Keratinocyte (primary cell): ENCODE results near the gene KEAP1. TPM values are rescaled to one million over a fixed set of nuclear protein-coding genes. Genes with fewer than 3 reads are reported as not detected.

Experiments used
- DNase-seq: peaks from one replicate; pipeline ENCODE4 v3.0.0-alpha.2; 2011; ENCODE audit warnings: low read depth, missing footprints, low spot score
- FAIRE-seq: peaks from 2 replicates; lab custom pipeline; 2011; peaks lifted over from hg19 to GRCh38; lab: Jason Lieb, UNC
- H2AFZ ChIP-seq: 2 replicates; pipeline ENCODE4 v1.6.0; 2012; ENCODE audit warnings: low read length, control low read depth, inconsistent platforms; ENCODE audit not compliant: control insufficient read depth
- H3K27ac ChIP-seq: 2 replicates; pipeline ENCODE4 v1.5.1; 2011; ENCODE audit warnings: low read length; ENCODE audit not compliant: control insufficient read depth, insufficient read depth
- H3K27me3 ChIP-seq: 3 replicates; pipeline ENCODE4 v1.6.0; 2011; ENCODE audit warnings: low read length; ENCODE audit not compliant: control insufficient read depth, insufficient read depth; ENCODE audit errors: extremely low read depth
- H3K36me3 ChIP-seq, 2 experiments: 2 replicates in 1 of 2; 3 replicates in 1 of 2; pipeline ENCODE4 v1.5.1; 2011; ENCODE audit warnings: low read length in 2 of 2, mild to moderate bottlenecking in 1 of 2; ENCODE audit not compliant: control insufficient read depth in 2 of 2, insufficient read depth in 2 of 2; ENCODE audit errors: extremely low read depth in 1 of 2
- H3K4me1 ChIP-seq: 3 replicates; pipeline ENCODE4 v1.5.1; 2011; ENCODE audit warnings: low read length; ENCODE audit not compliant: control insufficient read depth, insufficient read depth; ENCODE audit errors: extremely low read depth
- H3K4me2 ChIP-seq: 3 replicates; pipeline ENCODE4 v1.6.0; 2011; ENCODE audit warnings: low read depth, low read length; ENCODE audit not compliant: control insufficient read depth, insufficient read depth; ENCODE audit errors: extremely low read depth
- H3K4me3 ChIP-seq, 3 experiments: fragments of 200-600 bp in 1 of 3; sonication (generic) in 1 of 3; 2 replicates in 2 of 3; 3 replicates in 1 of 3; pipeline ENCODE4 v1.5.1; 2011 to 2016; ENCODE audit warnings: low read length in 3 of 3, mild to moderate bottlenecking in 3 of 3, control low read depth in 2 of 3, inconsistent platforms in 1 of 3, low read depth in 1 of 3, mixed read lengths in 1 of 3, mixed run types in 1 of 3, moderate library complexity in 1 of 3; ENCODE audit not compliant: control insufficient read depth in 2 of 3, insufficient read depth in 2 of 3; ENCODE audit errors: extremely low read depth in 1 of 3
- H3K79me2 ChIP-seq: 2 replicates; pipeline ENCODE4 v1.6.0; 2012; ENCODE audit warnings: low read length; ENCODE audit not compliant: control insufficient read depth, insufficient read depth
- H3K9ac ChIP-seq: 3 replicates; pipeline ENCODE4 v1.6.0; 2011; ENCODE audit warnings: low read length; ENCODE audit not compliant: control insufficient read depth, insufficient read depth; ENCODE audit errors: extremely low read depth
- H3K9me1 ChIP-seq: 3 replicates; pipeline ENCODE4 v1.6.0; 2011; ENCODE audit warnings: low read length; ENCODE audit not compliant: control insufficient read depth, insufficient read depth; ENCODE audit errors: extremely low read depth
- H3K9me3 ChIP-seq: 2 replicates; pipeline ENCODE4 v1.5.1; 2012; ENCODE audit warnings: low read depth, low read length; ENCODE audit not compliant: control insufficient read depth
- H4K20me1 ChIP-seq: 3 replicates; pipeline ENCODE4 v1.6.0; 2011; ENCODE audit warnings: low read length; ENCODE audit not compliant: control insufficient read depth, insufficient read depth; ENCODE audit errors: extremely low read depth
- EZH2 ChIP-seq: IDR thresholded peaks from one replicate; pipeline ENCODE4 v1.6.1; 2012; ENCODE audit warnings: inconsistent platforms, mild to moderate bottlenecking, low read length, moderate library complexity
- dilution Hi-C: fragments of 300-500 bp; cut with MboI; formaldehyde crosslinking; loops from one replicate; pipeline ENCODE4 v1.7.0; 2020; ENCODE audit warnings: low sequenced_read_pairs; ENCODE audit not compliant: extremely low pct_ligation_motif_present
- polyA plus RNA-seq, 5 experiments: library from polyadenylated mRNA; depleted of rRNA in 3 of 5; stranded (reverse) in 3 of 5; stranded (forward) in 1 of 5; unstranded in 1 of 5; fragments of >200 nt; gene quantifications; 1 replicate in 1 of 5; 2 replicates in 3 of 5; 3 replicates in 1 of 5; pipeline versions ENCODE4 v1.2.1 to v1.2.3, GENCODE V29; 2011 to 2012; ENCODE audit warnings: missing spikeins in 2 of 5, low read depth in 1 of 5, low replicate concordance in 1 of 5
- TF ChIP-seq, protein P1 (sequence below), 3 experiments: IDR thresholded peaks in 1 of 3; conservative IDR thresholded peaks in 1 of 3; optimal IDR thresholded peaks in 1 of 3; 2 replicates in 2 of 3; 3 replicates in 1 of 3; pipeline versions ENCODE3 to v1.5.1; 2011; ENCODE audit warnings: low read length in 3 of 3, mild to moderate bottlenecking in 3 of 3, moderate library complexity in 2 of 3, control low read depth in 1 of 3, inconsistent platforms in 1 of 3; ENCODE audit not compliant: insufficient read depth in 2 of 3; ENCODE audit errors: extremely low read depth in 1 of 3

The KEAP1 gene
- polyA plus RNA-seq, 1 donor (not counting 4 experiments of a cell fraction or from before 2014, with no cell fraction given): 29.6 TPM

DNA sequence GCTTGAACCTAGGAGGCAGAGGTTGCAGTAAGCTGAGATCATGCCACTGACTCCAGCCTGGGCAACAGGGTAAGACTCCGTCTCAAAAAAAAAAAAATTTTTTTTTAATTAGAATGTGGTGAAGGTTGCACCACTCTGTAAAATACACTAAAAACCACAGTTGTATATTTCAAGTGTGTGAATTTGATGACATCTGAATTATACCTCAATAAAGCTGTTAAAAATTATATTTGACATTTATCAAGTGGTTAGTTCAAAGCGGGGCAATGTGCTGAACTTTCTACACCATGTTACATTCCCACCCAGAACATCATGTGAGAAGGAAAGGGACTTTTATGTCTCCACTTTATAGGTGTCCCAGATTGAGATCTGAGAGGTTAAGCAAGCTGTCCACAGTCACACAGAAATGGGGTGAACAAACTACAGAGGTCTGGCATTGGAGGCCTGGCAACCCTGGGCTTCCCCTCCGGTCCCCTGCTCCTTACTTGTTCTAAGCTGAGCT lies 20.0 kb upstream of the KEAP1 start:
- no peak overlapping the region for H3K27ac ChIP-seq
- no peaks in the 10 kb centered on the region for H3K9me1 ChIP-seq
- FAIRE-seq: no peak

GRCh38 chr19:10521461-10522171 lies 18.5 kb upstream of the KEAP1 start:
- Histone ChIP-seq H3K9me3 (no peaks in the 10 kb centered on the region), H3K4me3 (no peak overlapping the region), H3K27ac (no peak overlapping the region), H3K4me2 (peak overlapping the region; percentile 9), H3K27me3 (no peaks in the 10 kb centered on the region), H3K4me1 (peaks cover 30% of the 10 kb centered on the region), H2AFZ (peak overlapping the region; percentile 27), H3K9ac (no peak overlapping the region), H3K9me1 (no peaks in the 10 kb centered on the region), H3K36me3 (no peaks in the 10 kb centered on the region), H3K79me2 (peaks cover 3% of the 10 kb centered on the region), H4K20me1 (no peaks in the 10 kb centered on the region)
- no peak for TF ChIP-seq EZH2
- TF ChIP-seq, protein P1, sequence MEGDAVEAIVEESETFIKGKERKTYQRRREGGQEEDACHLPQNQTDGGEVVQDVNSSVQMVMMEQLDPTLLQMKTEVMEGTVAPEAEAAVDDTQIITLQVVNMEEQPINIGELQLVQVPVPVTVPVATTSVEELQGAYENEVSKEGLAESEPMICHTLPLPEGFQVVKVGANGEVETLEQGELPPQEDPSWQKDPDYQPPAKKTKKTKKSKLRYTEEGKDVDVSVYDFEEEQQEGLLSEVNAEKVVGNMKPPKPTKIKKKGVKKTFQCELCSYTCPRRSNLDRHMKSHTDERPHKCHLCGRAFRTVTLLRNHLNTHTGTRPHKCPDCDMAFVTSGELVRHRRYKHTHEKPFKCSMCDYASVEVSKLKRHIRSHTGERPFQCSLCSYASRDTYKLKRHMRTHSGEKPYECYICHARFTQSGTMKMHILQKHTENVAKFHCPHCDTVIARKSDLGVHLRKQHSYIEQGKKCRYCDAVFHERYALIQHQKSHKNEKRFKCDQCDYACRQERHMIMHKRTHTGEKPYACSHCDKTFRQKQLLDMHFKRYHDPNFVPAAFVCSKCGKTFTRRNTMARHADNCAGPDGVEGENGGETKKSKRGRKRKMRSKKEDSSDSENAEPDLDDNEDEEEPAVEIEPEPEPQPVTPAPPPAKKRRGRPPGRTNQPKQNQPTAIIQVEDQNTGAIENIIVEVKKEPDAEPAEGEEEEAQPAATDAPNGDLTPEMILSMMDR (optimal IDR thresholded peaks at IDR 0.05 in 1 of 3, IDR thresholded peaks at IDR 0.05 in 1 of 3, conservative IDR thresholded peaks at IDR 0.05 in 1 of 3; ENCODE audit: extremely low read depth in 1 of 3, insufficient read depth in 2 of 3, low read length in 3 of 3): no peak
- no peak for DNase-seq
- FAIRE-seq: no peak
- dilution Hi-C loops: no loop called here

More for the DNA sequence above, 20.0 kb upstream of the KEAP1 start:
- no peaks in the 10 kb centered on the region for H4K20me1 ChIP-seq
- dilution Hi-C loops: no loop called here
- H3K9me3 ChIP-seq: no peaks in the 10 kb centered on the region
- no peak overlapping the region for H2AFZ ChIP-seq
- no peaks in the 10 kb centered on the region for H3K79me2 ChIP-seq
- TF ChIP-seq, protein P1 (optimal IDR thresholded peaks at IDR 0.05 in 1 of 3, IDR thresholded peaks at IDR 0.05 in 1 of 3, conservative IDR thresholded peaks at IDR 0.05 in 1 of 3; ENCODE audit: extremely low read depth in 1 of 3, insufficient read depth in 2 of 3, low read length in 3 of 3): no peak
- H3K4me2 ChIP-seq: no peak overlapping the region
- H3K4me1 ChIP-seq: peaks cover 22% of the 10 kb centered on the region
- H3K4me3 ChIP-seq: no peak overlapping the region
- no peak for DNase-seq
- H3K9ac ChIP-seq: no peak overlapping the region
- no peaks in the 10 kb centered on the region for H3K27me3 ChIP-seq
- H3K36me3 ChIP-seq: no peaks in the 10 kb centered on the region
